ENCODE results near the gene MLKL.
A peak's percentile ranks its signal among the peaks of the same experiment; 100 is the strongest.
"Not testable (repeated sequence)": the region's sequence is repeated elsewhere in the genome, so short reads cannot be mapped to it uniquely, and the experiment has no call there.

The MLKL gene

DNA sequence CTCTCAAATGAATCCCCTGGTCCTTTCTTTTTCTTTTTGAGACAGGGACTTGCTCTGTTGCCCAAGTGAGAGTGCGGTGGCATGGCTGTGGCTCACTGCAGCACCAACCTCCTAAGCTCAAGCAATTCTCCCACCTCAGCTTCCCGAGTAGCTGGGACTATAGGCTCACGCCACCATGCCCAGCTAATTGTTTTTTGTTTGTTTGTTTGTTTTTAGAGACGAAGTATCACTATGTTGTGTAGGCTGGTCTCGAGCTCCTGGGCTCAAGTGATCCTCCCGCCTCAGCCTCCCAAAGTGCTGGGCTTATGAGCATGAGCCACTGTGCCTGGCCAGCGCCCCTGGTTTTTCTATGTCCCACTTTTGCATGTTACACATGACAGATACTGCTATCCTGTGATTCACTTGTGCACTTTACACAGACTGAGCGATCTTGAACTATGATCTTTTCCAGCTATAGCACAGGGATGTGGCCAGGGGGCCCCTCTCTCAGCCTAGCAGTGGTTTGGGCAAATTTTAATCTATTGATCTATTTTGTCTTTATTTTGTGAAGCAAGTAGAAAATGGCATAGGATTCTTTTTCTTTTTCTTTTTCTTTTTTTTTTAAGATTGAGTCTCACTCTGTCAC lies 31.3 kb upstream of the MLKL start:
- DNase-seq, result no peak

DNA sequence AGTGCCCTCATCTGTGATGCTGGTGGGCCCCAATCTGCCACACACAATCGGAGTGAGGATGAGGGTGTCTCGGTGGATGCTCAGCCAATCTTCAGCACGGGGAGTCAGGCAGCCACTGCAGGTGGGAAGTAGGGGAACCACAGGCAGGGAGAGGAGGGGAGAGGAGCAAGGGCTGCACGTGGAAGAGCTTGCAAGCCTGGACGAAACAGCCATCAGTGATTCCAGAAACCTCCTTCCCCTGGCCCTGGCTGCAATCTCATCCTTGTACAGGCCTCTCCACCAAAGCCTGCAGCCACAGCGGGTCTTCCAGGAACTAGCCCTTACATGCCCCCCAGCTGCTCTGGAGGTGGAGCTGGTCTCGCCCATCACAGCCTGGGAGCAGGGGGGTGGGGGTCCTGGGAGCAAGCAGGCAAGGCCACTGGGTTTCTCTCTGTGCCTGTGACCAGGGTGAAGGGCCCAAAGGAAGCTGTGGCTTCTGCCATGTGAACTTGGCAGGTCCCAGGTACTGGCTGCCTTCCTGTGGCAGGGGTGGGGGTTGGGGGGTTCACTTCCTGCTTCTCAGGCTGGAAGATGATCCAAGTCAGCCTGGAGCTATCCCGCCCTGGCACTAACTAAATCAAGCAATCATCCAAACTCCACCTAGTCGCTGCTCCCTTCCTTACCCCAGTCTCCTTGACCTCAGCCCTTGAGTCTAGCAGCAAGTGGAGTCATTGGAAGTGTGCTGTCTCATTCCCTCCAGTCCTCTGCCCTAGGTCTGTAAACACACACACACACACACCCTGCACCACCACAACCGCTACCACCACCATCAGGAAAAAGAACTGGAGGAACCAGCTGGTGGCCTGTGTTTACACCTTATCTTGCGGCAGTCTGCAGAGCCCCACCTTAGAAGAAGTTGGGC lies 29.4 kb upstream of the MLKL start:
- no peak for DNase-seq

DNA sequence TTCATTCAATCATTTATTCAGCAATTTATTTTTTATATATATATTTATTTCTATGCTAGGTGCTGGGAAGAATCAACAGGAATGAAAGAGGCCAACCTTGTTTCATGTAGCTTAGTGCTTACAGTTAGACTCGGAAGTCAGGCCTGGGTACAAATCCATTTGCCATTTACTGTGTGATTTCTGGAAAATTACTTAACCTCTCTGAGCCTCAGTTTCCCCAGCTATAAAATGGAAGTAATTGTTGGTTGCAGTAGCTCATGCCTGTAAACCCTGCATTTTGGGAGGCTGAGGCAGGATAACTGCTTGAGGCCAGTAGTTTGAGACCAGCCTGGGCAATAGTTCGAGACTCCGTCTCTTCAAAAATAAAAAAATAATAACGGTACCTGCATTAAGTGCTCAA lies 27.2 kb upstream of the MLKL start:
- DNase-seq, result no peak

DNA sequence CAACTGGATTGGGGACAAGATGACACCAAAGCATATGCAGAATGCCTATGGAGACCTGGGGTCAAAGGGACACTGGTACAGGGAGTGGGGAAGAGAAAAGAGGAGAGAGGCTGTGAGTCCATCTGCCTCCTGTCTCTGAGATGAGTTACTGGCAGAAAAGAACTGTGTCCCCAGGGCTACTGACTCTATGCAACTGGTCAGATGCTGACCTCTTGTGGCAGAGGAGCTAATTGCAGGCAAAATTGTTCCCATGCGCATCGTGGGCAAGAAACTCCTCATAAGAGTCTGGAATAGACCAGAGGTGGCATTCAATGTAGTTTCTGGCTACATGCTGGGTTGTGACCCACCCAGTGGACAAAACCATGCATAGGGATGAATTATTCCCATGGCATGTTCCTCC lies 26.1 kb upstream of the MLKL start:
- DNase-seq, result no peak

DNA sequence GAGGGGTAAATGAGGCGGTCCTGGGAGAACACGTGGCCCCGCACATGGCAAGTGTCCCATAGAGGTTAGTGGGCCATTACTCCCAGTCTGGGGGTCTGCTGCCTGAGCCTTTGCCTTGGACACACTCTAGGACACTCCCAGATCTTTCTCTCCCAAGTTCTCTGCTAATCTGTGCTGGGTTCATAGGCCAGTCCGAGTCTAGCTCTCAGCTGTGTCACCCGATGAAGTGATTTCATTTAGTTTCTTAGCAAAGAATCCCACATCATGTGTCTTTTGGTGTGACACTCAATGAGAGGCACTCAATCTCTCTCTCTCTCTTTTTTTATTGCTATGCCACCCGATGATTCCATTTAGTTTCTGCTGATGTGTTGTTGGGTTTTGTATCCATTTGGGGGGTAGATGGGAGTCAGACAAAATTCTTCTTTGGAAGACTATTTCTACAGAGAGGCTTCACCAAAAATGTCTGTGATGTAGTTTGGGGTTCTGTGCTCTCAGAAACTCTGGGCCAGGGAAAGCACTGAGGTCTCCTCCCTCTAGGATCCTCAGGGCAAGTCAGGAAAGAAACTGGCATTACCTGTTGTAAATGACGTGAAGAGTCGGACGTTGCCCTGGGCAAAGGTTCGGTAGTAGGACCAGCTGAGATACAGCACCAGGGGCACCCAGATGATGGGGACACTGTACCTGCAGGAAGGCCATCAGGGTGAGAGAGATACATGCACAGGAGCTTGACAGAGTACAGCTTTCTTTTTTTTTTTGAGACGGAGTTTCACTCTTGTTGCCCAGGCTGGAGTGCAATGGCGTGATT lies 25.2 kb upstream of the MLKL start:
- no peak for DNase-seq

DNA sequence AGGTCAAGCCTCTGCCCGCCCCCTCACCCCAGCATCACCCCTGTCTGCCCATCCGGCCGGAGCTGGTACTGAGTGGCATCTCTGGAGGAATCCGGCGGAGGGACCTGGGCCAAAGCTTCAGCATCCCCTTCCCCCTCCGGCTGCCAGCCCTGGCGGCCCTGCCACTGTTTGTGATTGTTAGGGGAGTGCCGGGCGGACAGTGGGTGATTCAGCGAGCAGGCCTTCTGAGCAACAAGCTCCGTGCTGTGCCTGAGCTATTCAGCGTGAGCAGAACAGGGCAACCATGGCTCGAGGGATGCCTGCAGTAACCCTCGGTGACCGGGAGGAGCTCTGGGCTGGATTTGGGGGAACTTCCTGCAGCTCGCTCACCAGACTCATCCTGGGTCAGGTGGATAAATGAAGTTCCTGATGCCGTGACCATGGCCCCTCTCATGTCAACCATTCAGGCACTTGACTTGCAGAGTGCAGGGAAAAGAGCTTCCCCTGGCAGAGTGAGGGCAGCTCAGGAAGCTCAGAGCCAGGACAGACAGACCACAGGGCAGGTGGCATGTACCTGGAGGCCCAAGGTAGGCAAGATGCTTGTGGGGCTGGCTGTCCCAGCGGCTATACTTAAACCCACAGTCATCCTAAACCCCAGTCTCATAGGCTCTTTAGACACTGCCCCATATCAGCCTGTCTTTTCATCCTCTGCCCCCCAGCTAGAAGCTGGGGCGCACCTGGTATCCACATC lies 24.3 kb upstream of the MLKL start:
- DNase-seq, result no peak

DNA sequence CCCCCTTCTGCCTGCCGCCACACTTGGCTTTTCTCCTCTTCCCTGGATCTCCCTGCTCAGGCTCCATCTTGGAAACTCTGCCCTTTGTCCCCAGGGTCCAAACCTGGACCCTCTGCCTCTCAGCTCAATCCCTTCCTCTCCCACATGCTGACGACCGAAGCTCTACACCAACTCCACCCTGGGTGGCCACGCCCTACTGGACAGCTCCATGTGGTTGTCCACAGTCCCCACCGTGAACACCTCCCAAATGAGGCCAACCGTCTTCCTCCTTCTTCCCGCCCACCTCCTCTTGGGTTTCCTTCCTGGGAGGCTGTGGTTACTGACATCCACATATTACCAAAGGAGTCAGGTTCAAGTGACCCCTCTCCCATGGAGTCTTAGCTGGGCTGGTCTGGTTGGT lies 22.6 kb upstream of the MLKL start:
- DNase-seq, result no peak

DNA sequence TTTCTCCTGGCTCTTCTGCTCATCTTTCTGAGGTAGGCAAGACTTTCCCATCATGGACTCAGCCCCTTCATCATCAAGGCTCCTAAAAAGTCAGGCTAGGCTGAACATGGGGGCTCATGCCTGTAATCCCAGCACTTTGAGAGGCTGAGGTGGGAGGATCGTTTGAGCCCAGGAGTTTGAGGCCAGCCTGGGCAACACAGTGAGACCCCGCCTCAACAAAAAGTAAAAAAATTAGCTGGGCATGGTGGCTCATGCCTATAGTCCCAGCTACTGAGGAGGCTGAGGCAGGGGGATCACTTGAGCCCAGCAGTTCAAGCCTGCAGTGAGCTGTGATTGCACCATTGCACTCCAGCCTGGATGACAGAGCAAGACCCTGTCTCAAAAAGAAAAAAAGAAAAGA lies 21.5 kb upstream of the MLKL start:
- DNase-seq, result not testable (repeated sequence)

DNA sequence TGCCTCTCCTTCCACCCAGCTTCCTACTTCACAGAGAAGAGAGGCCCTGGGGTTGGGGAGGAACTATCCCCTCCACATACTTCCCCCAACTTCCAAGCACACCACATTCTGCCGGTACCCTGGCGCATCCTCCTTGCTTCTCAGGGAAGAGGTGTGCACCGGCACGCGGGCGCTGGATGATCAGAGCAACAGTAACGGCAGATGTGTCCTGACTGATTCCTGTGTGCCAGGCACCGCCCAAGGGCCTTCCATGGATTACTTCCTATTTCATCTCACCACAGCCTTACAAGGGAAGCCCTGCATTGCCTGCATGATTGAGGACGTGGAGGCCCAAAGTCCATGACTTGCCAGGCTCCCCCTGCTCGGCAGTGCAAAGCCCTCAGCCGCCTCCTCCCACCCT lies 21.1 kb upstream of the MLKL start:
- DNase-seq, result no peak

DNA sequence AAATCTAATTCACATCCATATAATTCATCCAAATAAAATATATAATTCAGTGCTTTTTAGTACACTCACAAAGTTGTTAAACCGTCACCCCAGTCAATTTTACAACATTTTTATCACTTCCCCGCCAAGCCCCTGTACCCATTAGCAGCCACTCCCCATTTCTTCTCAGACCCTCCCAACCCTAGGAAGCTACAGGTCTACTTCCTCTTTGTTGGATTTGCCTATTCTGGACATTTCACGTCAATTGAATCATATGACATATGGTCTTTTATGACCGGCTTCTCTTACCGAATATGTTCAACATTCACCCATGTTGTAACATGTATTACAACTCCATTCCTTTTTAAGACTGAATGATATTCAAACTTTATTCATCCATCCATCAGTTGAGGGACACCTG lies 19.9 kb upstream of the MLKL start:
- DNase-seq, result no peak

DNA sequence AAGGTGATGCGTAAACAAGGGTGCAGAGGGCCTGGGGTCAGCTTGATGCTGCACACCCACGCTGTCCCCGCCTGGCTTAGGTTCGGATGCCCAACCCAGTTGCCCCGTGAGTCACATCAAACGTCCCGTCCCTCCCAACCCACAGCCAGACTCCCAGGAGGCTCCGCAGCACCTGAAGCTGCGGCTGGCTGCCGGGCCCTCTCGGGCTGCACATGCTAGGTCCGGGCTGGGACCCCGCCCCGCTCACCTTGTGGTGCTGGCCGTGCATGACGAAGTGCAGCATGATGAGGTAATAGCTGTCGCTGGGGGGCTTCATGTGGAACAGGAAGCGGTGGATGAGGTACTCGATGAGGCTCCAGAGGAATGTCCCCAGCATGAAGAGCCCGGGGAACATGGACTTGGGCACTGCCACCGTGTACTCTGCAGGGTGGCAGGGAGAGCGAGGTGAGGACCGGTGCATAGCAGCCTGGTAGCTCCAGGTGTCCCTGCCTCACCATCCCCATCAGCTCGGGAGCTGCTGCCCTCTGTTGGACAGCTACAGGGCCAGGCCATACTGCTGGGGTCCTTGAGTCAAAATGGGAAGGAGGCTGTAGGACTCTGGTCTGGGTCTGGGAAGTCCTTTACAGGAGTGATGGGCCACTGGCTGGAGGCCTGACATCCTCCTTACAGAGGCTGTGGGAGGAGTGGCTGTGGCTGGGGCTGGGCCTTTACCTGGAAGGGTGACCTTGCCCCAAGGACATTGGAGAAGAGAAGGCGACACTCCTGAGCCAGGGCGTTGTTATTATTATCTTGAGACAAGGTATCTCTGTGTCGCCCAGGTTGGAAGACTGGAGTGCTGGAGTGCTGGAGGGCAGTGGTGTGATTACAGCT lies 18.3 kb upstream of the MLKL start:
- no peak for DNase-seq

DNA sequence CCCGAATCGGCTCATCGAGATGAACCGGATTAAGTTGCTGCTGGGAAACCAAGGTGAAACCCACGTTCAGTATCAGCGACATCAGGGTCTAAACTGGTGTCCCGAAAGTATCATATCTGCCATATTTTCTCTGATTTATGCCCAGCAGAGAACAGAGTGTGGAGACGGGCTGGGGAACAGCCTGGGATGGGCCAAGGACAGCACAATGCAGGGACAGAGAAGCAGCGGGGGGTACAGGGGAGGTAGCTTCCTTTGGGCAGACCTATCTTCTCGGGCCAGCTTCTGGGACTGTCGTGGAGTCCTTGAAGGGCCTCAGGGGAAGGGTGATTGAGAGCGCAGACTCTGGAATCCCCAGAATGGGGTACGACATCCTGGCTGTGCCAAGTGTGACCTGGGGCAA lies 17.5 kb upstream of the MLKL start:
- no peak for DNase-seq

DNA sequence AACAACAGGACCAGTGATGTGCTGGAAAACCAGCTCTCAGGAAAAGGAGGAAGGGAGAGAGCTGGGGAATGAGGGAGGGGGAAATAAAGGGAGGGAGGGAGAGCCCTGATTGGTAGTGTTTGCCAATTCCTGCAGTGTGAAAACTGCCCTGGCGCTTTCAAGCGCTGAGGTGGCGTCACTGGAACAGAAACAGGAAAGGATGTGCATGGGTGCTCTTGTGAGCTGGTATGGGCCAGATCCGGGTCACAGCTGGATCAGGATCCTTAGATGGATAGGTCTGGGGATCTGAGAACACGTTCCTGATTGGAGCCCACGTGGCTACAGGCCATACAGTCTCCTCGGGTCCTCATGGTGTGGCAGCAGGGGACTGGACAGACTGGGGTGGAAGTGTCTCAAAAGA lies 16.7 kb upstream of the MLKL start:
- no peak for DNase-seq

DNA sequence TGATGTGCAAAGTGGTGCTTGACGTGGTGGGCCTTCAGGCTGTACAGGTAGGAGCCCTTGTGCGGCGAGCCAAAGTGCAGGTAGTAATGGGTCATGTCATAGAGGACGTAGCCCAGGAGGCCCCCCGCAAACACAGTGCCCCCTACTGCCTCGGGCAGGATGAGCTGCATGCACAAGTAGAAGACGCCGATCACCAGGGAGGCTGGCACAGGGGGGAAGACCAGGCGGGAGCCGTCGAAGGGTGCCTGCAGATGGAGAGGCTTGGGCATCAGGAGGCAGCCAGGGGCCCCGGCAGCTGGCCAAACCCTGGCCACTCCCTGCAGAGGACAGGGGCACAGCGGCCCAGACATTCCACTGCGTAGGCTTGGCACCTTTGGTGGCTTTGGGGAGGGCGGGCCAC lies 15.7 kb upstream of the MLKL start:
- DNase-seq, result no peak

DNA sequence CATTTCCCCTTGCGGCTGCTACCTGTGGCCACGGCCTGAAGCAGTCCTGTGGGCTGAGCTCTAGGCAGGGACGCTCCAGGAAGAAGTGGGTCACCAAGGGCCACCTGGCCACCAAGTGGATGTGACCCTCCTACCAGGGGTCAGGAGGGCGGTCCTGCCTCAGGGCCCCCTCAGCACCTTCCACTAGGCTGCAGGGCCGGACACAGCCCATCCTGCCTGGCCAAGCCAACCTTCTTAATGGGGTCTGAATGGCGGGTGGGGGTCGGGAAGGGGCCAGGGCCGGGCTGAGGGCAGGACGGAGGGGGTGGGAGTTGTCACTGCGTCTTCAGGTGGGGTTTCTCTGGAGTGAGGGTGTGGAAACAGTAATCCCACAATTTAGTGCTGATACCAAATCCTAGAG lies 13.2 kb upstream of the MLKL start:
- DNase-seq, result no peak

DNA sequence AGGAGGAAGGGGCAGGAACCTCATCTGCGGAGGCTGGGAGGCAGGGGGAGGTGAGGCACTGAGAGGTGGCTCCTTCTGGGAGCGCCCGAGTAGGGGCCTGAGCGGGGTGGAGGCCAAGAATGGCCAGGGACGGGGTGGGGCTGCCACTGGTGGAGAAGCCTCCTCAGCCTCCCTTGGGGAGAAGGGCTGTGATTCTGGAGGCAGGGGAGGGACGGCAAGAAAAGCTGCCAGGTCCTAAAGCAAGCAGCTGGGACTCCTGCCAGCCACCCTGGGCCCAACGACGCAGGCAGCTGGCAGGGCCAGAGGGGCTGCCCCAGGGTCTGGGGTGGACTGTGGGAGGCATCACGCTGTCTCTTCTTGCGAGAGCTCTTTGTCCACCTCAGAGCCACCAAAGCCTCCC lies 12.7 kb upstream of the MLKL start:
- no peak for DNase-seq

DNA sequence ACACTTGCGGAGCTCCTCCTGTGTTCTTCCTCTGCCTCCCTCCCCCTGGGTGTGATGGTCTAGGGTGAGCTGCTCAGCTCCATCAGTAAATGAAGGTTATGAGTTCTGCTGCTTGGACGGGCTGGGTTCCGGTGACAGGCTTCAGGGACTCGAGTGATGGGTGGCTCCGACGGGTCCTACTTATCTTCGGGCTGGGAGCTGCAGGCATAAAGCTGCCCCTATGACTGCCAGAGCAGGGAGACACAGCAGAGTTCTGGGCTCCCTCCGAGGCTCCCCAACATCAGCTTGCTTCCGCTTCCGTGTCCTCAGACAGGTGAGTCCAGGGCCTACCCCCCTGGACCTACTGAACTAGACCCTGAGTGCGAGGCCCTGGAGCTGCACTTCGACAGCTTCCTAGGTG lies 11.3 kb upstream of the MLKL start:
- DNase-seq, result no peak

DNA sequence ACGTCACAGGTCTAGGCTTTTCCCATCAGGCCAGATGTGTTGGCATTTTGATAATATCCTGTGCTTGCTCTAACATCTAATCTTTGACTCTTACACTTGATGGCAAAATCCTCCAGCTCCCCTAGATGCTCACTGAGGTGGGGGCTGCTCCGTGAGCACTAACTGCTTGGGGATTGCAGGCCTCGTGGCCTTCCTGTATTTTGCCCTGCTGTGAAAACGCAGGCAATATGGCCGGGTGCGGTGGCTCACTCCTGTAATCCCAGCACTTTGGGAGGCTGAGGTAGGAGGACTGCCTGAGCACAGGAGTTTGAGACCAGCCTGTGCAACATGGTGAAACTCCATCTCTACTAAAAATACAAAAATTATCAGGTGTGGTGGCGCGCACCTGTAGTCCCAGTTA lies 9.7 kb upstream of the MLKL start:
- DNase-seq, result no peak

DNA sequence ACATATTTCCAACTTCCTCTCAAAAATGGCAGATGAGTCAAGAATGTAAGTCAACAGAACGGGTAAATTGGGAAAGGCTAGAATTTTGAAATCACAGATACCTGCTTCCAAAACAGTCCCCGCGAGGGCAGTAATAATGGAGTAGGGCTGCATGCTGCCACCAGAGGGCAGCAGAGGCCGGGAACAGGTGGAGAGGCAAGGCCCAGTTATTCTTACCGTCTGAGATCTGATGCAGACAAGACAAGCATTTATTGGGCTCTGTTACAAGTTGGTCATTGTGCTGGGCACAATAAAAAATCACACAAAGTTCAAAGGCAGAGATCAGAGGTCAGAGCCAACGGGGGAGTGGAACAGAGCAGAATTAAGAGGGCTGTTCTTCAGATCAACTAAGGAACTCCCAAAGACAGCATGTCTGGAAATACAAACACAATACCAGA lies 8.8 kb upstream of the MLKL start:
- DNase-seq, result peak; percentile 31

DNA sequence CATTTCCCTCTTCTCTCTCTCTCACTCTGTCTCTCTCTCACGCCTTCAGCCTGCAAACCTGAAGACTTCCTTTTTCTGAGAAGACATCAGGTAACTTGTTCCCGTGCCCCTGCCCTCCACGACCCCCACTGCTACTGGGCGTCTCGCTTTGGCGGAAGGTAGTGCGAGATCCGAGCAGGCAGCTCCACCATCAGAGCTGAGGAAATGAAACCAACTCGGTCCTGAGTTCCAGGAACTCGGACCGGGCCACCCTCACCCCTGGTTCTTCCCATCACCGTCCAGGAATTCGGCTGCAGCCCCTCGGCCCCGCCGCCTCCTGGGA lies 585 bp downstream of the MLKL start:
- DNase-seq, result no peak

DNA sequence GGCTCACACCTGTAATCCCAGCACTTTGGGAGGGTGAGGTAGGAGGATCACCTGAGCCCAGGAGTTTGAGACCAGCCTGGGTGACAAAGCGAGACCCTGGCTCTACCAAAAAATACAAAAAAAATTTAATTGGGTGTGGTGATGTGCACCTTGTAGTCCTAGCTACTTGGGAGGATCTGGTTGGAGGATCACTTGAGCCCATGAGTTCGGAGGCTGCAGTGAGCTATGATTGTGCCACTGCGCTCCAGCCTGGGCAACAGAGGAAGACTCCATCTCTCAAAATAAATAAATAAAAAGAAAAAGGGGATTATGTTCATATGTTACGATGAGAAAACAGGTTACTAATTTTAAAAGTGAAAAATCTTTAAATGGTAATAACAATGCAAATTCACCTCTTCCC lies 996 bp downstream of the MLKL start:
- no peak for DNase-seq

DNA sequence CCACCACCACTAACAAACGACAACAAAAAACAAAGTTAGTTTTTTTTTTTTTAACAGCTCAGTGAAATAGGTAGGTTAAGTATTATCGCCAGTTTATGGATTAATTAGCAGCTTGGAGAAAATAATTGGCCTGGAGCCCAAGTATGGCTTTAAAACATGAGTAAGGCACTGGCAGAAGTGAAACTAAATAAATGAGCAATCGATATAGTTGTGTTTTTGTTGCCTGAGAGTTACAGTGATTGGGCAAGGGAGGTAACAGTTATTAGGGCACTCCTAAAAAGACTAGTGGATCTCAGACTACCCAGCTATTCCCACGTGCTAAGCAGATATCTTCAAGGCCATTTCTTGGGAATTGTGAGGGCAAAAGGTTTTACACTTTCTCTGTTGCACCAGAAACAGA lies 2.4 kb downstream of the MLKL start:
- DNase-seq, result no peak

Measured in GF-D8 (cell line).